Measurements from ENCODE around the gene SELENOK.

SELENOK gene

DNA sequence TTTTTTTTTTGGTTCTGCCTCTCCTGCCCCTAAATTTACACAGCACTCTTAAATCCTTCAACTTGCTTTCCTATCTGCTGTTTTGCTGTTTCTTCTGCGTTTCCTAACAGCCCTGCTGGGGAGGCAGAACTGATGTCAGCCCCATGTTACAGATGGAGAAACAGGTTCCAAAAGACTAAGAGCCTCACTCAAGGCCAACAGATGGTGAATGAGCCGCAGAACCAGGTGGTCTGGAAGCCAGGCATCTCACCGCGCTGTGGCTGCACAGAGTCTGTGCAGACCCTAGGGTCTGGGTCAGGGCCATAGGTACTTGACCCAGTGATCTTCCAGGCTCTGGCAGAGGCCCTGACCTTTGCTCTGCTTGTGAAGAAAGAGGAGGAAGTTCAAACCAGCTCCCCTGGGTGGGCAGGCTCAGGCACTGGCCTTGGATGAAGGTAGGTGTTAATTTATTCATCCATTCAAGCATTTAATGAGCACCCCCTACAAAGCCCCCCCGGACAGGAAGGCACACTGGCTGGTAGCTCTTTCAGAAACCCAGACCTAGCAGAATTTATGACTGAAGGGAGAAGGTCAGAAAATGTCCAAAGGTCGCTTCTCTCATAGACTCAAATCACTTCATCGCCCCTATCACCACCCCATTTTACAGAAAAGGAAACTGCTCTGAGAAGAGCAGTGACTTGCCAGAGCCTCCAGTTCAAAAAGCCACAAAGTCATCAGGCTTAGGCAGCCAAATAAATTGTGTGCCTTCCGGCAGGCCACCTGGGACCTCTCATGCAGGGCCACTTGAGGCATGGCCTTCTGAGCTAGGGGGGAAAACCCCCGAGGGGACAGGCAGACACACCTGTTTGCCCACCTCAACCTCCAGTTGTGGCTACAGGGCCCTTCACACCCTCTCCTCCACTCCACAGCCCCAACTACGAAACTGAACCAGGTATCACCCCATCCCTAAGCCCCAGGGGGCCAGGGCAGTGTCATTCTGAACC, 48.2 kb downstream of the SELENOK start:
- no peak for DNase-seq (ENCODE audit: low read depth)
- no peak overlapping the region; the same call in 1 of the 2 replicates for H3K4me3 ChIP-seq (ENCODE audit: low read depth, low read length)
- TF ChIP-seq, protein P1, sequence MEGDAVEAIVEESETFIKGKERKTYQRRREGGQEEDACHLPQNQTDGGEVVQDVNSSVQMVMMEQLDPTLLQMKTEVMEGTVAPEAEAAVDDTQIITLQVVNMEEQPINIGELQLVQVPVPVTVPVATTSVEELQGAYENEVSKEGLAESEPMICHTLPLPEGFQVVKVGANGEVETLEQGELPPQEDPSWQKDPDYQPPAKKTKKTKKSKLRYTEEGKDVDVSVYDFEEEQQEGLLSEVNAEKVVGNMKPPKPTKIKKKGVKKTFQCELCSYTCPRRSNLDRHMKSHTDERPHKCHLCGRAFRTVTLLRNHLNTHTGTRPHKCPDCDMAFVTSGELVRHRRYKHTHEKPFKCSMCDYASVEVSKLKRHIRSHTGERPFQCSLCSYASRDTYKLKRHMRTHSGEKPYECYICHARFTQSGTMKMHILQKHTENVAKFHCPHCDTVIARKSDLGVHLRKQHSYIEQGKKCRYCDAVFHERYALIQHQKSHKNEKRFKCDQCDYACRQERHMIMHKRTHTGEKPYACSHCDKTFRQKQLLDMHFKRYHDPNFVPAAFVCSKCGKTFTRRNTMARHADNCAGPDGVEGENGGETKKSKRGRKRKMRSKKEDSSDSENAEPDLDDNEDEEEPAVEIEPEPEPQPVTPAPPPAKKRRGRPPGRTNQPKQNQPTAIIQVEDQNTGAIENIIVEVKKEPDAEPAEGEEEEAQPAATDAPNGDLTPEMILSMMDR (IDR thresholded peaks at IDR 0.05; ENCODE audit: low read depth, low read length, missing control alignments): no peak

DNA sequence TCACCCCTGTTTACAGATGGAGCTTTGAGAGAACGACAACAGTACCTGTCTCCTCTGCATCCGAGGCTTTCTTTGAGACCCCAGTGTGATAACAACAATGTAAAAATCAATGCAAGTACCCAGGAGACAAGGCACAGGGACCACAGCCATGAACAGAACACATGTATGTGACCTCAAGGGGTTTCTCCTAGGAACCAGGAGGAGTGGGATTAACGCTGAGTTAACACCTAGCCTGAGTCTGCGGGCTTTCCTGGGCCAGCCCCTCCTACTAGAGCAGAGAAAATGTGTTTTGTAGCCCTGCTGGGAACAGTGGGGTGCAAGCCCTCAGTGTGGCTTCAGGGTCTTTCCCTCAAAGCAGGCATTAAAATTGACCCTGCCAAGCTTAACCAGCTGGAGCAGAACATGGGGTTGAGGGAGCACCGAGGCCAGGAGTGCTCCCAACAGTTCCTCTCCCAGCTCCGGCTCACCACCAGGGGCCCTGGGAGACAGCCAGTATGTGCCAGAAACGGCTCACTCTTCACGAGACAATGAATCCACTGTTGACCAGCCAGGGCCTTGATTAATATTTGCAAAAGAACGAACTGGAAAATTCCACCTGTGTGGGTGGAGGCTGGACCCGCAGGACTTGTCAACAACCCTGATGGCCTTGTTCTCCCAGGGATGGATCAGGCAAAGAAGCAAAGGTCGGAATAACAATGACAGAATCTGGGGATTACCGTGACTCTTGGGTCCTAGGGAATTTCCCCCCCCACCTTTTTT, 49.0 kb downstream of the SELENOK start:
- no peak overlapping the region for H3K4me3 ChIP-seq (ENCODE audit: low read depth, low read length)
- no peak for DNase-seq (ENCODE audit: low read depth)
- TF ChIP-seq, protein P1 (IDR thresholded peaks at IDR 0.05; ENCODE audit: low read depth, low read length, missing control alignments): no peak

DNA sequence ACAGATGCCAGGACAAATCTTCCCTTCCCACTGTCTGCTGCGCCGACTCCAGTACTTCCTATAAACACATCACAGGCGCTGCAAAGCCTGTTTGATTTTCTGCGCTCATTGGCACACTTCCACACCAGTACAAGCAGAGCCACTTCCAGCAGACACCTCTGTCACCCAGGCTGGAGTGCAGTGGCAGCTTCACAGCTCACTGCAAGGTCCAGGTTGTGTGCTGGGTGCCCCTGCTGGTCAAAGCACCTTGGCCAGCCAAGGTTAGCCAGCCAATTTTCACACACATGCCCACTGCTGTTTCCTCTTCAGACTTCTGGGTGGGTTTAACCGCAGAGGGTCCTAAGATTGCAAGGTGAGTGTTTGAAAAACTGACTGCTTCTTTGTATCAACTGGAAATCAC, 50.4 kb downstream of the SELENOK start:
- TF ChIP-seq, protein P1 (IDR thresholded peaks at IDR 0.05; ENCODE audit: low read depth, low read length, missing control alignments): no peak
- DNase-seq (ENCODE audit: low read depth): no peak
- no peak overlapping the region for H3K4me3 ChIP-seq (ENCODE audit: low read depth, low read length)

DNA sequence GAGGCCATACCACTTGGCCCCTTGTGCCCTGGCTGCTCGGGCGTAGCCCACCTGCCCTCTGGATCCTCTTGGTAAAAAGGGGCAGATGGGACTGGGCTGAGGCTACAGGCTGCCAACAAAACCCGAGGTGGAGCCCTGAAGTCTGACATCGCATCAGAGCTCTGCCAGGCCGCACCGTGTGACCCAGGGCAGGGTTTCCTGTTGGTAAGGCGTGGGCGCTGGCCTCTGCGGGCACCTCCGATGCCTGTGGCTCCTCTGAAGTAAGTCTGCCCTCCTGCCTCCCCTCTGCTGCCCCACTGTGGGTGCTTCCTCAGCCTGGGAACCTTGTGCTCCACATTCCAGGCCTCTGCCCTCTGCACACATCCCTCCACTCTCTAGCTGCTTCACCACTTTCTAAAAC, 54.3 kb downstream of the SELENOK start:
- no peak overlapping the region for H3K4me3 ChIP-seq (ENCODE audit: low read depth, low read length)
- TF ChIP-seq, protein P1 (IDR thresholded peaks at IDR 0.05; ENCODE audit: low read depth, low read length, missing control alignments): no peak
- DNase-seq (ENCODE audit: low read depth): no peak

DNA sequence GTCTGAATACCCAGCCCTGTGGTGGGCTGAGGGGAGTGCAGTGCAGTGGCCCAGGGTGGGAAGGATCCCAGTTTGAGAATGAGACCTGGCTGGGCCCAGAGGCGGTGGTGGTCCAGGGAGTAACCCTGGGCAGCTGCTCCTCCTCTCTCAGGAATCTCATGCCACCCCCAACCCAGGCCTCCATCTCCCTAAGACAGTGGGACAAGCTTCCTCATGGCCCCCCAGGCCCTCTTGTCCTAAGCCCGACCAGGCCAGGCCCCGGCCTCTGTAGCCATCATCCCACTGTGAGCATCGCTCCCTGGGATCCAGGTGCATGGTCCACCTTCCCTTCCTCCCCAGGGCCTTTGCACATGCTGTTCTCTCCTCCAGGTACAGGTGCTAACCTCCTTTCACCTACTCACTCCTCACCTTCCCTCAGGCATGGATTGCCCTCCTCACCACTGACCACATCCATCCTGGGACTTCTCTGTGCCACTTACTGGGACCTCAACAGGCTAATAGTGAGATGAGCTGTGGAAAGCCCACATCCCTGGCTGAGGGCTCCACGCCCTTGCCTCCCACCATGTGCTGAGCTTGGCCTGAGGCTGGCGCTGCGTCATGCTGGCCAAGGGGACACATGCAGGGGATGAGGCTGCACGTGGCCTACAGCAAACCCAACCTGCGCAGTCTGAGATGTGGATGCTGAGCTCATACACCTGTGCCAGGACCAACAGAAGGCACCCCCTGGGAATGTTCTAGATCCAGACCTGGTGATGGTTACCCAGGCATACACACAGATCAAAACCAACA, 55.4 kb downstream of the SELENOK start:
- DNase-seq (ENCODE audit: low read depth): no peak
- TF ChIP-seq, protein P1 (IDR thresholded peaks at IDR 0.05; ENCODE audit: low read depth, low read length, missing control alignments): no peak

DNA sequence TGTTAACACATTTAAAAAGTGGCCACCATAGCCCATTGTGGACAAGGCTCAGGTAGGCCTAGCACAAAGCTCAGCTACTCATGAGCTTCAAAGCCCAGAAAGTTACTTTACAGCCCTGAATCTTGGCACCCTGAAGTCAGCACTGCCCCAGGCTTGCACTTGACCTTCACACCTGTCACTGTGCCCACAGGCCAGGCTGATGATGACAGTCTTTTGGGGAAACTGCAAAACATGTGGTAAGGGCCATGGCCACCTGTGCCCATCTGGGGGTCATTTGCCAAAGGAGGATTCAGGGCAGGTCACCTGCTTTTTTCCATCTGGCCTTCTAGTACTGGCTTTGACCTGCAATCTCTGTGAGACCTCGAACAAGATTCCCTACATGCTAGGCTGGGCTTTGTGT, 56.4 kb downstream of the SELENOK start:
- TF ChIP-seq, protein P1 (IDR thresholded peaks at IDR 0.05; ENCODE audit: low read depth, low read length, missing control alignments): no peak
- H3K4me3 ChIP-seq (ENCODE audit: low read depth, low read length): no peak overlapping the region
- DNase-seq (ENCODE audit: low read depth): no peak

More for the DNA sequence above, 55.4 kb downstream of the SELENOK start:
- H3K4me3 ChIP-seq (ENCODE audit: low read depth, low read length): no peak overlapping the region
